GM23338 (cell line): ENCODE data around the gene HTR1E. TPM values are rescaled to one million over a fixed set of nuclear protein-coding genes. Genes with fewer than 3 reads are reported as not detected.

Experiments used
- ATAC-seq: fragments of 200-7000 bp; cut with Tn5 transposase; 3 replicates; pipeline ENCODE4 v1.9.1; 2020
- DNase-seq: peaks from one replicate; pipeline ENCODE4 v3.0.0-alpha.2; 2015; ENCODE audit warnings: low spot score
- H2AFZ ChIP-seq: fragments of 200-600 bp; sonication (generic); 2 replicates; pipeline ENCODE4 v1.8.0; 2016; ENCODE audit warnings: antibody characterized with exemption, mild to moderate bottlenecking, moderate library complexity
- H3F3A ChIP-seq: fragments of 200-600 bp; sonication (generic); replicated peaks from 2 replicates; pipeline ENCODE4 v1.8.0; 2017; ENCODE audit warnings: antibody characterized with exemption, mixed run types, low read depth
- H3K27ac ChIP-seq: fragments of 200-600 bp; sonication (generic); 2 replicates; pipeline ENCODE4 v1.6.1; 2016; ENCODE audit warnings: low read depth
- H3K27me3 ChIP-seq: fragments of 200-600 bp; sonication (generic); 2 replicates; pipeline ENCODE4 v1.8.0; 2016; ENCODE audit warnings: mild to moderate bottlenecking, mixed run types, moderate library complexity; ENCODE audit not compliant: insufficient read depth
- H3K36me3 ChIP-seq: fragments of 200-600 bp; sonication (generic); 2 replicates; pipeline ENCODE4 v1.8.0; 2016; ENCODE audit warnings: mild to moderate bottlenecking; ENCODE audit not compliant: insufficient read depth
- H3K4me1 ChIP-seq: fragments of 200-600 bp; sonication (generic); 2 replicates; pipeline ENCODE4 v1.8.0; 2016; ENCODE audit warnings: mild to moderate bottlenecking, moderate library complexity; ENCODE audit not compliant: insufficient read depth
- H3K4me2 ChIP-seq: fragments of 200-600 bp; sonication (generic); 2 replicates; pipeline ENCODE4 v1.7.1; 2017; ENCODE audit warnings: mixed run types
- H3K4me3 ChIP-seq: fragments of 200-600 bp; sonication (generic); 2 replicates; pipeline ENCODE4 v1.6.1; 2016; ENCODE audit warnings: mixed run types
- H3K79me2 ChIP-seq: fragments of 200-600 bp; sonication (generic); replicated peaks from 2 replicates; pipeline ENCODE4 v1.8.0; 2017; ENCODE audit warnings: mild to moderate bottlenecking; ENCODE audit not compliant: insufficient read depth
- H3K9me2 ChIP-seq: fragments of 200-600 bp; sonication (generic); 2 replicates; pipeline ENCODE4 v1.8.0; 2017; ENCODE audit not compliant: insufficient read depth
- H4K20me1 ChIP-seq: fragments of 200-600 bp; sonication (generic); replicated peaks from 2 replicates; pipeline ENCODE4 v1.8.0; 2017; ENCODE audit warnings: mild to moderate bottlenecking; ENCODE audit not compliant: insufficient read depth
- H3K27ac Mint-ChIP-seq: 2 replicates; pipeline ENCODE4 v1.8.0; 2020; ENCODE audit warnings: inconsistent platforms, mild to moderate bottlenecking, moderate library complexity, mixed read lengths
- H3K27me3 Mint-ChIP-seq: 3 replicates; pipeline ENCODE4 v1.8.0; 2022; ENCODE audit warnings: low read depth, mild to moderate bottlenecking, moderate library complexity, mixed read lengths, inconsistent platforms; ENCODE audit not compliant: insufficient read depth, poor library complexity
- H3K36me3 Mint-ChIP-seq: 3 replicates; pipeline ENCODE4 v1.8.0; 2021; ENCODE audit warnings: low read depth, mild to moderate bottlenecking, inconsistent platforms, moderate library complexity, mixed read lengths
- H3K4me1 Mint-ChIP-seq: 3 replicates; pipeline ENCODE4 v1.8.0; 2020; ENCODE audit warnings: mild to moderate bottlenecking, inconsistent platforms, mixed read lengths
- H3K4me3 Mint-ChIP-seq: 3 replicates; pipeline ENCODE4 v1.8.0; 2021; ENCODE audit warnings: moderate library complexity, mild to moderate bottlenecking, inconsistent platforms, mixed read lengths
- H3K9me3 Mint-ChIP-seq: 3 replicates; pipeline ENCODE4 v1.8.0; 2020; ENCODE audit warnings: moderate library complexity, mild to moderate bottlenecking, inconsistent platforms, mixed read lengths
- CREB1 ChIP-seq: fragments of 250-450 bp; sonication (Bioruptor Pico); IDR thresholded peaks from 2 replicates; pipeline ENCODE4 v1.5.0; 2020; ENCODE audit warnings: low read depth, mild to moderate bottlenecking, moderate library complexity
- ETS1 ChIP-seq: IDR thresholded peaks from 2 replicates; pipeline ENCODE4 v1.6.1; 2016; ENCODE audit warnings: antibody characterized with exemption
- EZH2phosphoT487 ChIP-seq: fragments of 200-600 bp; sonication (generic); IDR thresholded peaks from one replicate; pipeline ENCODE4 v1.8.1; 2018; ENCODE audit warnings: antibody characterized with exemption; ENCODE audit not compliant: unreplicated experiment
- JUNB ChIP-seq: IDR thresholded peaks from one replicate; pipeline ENCODE4 v1.6.1; 2016; ENCODE audit warnings: antibody characterized with exemption; ENCODE audit not compliant: unreplicated experiment
- NANOG ChIP-seq: IDR thresholded peaks from 2 replicates; pipeline ENCODE4 v1.6.1; 2016; ENCODE audit warnings: antibody characterized with exemption, borderline replicate concordance
- REST ChIP-seq: IDR thresholded peaks from one replicate; pipeline ENCODE4 v1.6.1; 2018; ENCODE audit warnings: antibody characterized with exemption; ENCODE audit not compliant: unreplicated experiment
- ZNF331 ChIP-seq: fragments of 250-450 bp; sonication (Bioruptor Pico); IDR thresholded peaks from 2 replicates; pipeline ENCODE4 v1.5.0; 2020; ENCODE audit warnings: low read depth, mild to moderate bottlenecking, moderate library complexity
- polyA plus RNA-seq: library from polyadenylated mRNA; unstranded; fragments of >200 nt; fragmentation: Nextera tagmentation; extraction: Ambion mirVana; gene quantifications from 2 replicates; pipeline ENCODE4 v1.2.1, GENCODE V29; 2016
- total RNA-seq: library from RNA; depleted of rRNA; stranded (reverse); fragments of >200 nt; shearing (Covaris generic); gene quantifications from 2 replicates; pipeline ENCODE4 v1.2.3, GENCODE V29; 2014

Gene HTR1E
- total and polyA plus RNA-seq, 2 experiments from 2014 or later: not detected

- Histone ChIP-seq H3K4me2 (no peak overlapping the region), H3K27me3 (no peaks in the 10 kb centered on the region), H3K9me2 (0 out of 2 replicates have a peak, but pooled peaks cover 2% of the 10 kb centered on the region), H4K20me1 (no peaks in the 10 kb centered on the region), H3K36me3 (no peaks in the 10 kb centered on the region), H3K79me2 (no peaks in the 10 kb centered on the region), H3K4me3 (no peak overlapping the region), H3F3A (no peaks in the 10 kb centered on the region), H3K4me1 (no peaks in the 10 kb centered on the region), H2AFZ (no peak overlapping the region), H3K27ac (no peak overlapping the region)
- DNase-seq: no peak
- no peak overlapping the region for H3K4me3 Mint-ChIP-seq
- H3K36me3 Mint-ChIP-seq: peaks cover 8% of the 10 kb centered on the region; the same call in 2 of the 3 replicates
- no peaks in the 10 kb centered on the region for H3K27me3 Mint-ChIP-seq
- TF ChIP-seq CREB1 (no peak), EZH2phosphoT487 (no peak), NANOG (no peak), ETS1 (no peak), REST (no peak), ZNF331 (CRISPR knock-in tag) (no peak), JUNB (no peak)
- peaks cover 41% of the 10 kb centered on the region for H3K9me3 Mint-ChIP-seq
- no peak overlapping the region for H3K27ac Mint-ChIP-seq
- ATAC-seq: no peak
- H3K4me1 Mint-ChIP-seq: no peaks in the 10 kb centered on the region
Measured at GRCh38 chr6:87012743-87013142, 75.4 kb downstream of the HTR1E start.

- Histone ChIP-seq H4K20me1 (no peaks in the 10 kb centered on the region), H3K79me2 (no peaks in the 10 kb centered on the region), H3K36me3 (no peaks in the 10 kb centered on the region), H3K27ac (no peak overlapping the region), H3F3A (no peaks in the 10 kb centered on the region), H3K27me3 (no peaks in the 10 kb centered on the region), H2AFZ (no peak overlapping the region), H3K9me2 (0 out of 2 replicates have a peak, but pooled peaks cover 4% of the 10 kb centered on the region), H3K4me3 (no peak overlapping the region), H3K4me2 (no peak overlapping the region), H3K4me1 (no peaks in the 10 kb centered on the region)
- no peak for TF ChIP-seq REST
- Mint-ChIP-seq H3K9me3 (peaks cover 20% of the 10 kb centered on the region; the same call in 2 of the 3 replicates), H3K27ac (no peak overlapping the region), H3K36me3 (no peaks in the 10 kb centered on the region; the same call in 1 of the 3 replicates), H3K4me3 (no peak overlapping the region), H3K4me1 (no peaks in the 10 kb centered on the region; the same call in 2 of the 3 replicates), H3K27me3 (peaks cover 3% of the 10 kb centered on the region)
- no peak for DNase-seq
- ATAC-seq: no peak
Measured at GRCh38 chr6:87016772-87017171, 79.4 kb downstream of the HTR1E start.
